Measurements from ENCODE around the gene RMC1. TPM values are rescaled to one million over a fixed set of nuclear protein-coding genes. Genes with fewer than 3 reads are reported as not detected.

The RMC1 gene
- total RNA-seq, 1 experiment from 2014 or later, result 38.4 TPM

DNA sequence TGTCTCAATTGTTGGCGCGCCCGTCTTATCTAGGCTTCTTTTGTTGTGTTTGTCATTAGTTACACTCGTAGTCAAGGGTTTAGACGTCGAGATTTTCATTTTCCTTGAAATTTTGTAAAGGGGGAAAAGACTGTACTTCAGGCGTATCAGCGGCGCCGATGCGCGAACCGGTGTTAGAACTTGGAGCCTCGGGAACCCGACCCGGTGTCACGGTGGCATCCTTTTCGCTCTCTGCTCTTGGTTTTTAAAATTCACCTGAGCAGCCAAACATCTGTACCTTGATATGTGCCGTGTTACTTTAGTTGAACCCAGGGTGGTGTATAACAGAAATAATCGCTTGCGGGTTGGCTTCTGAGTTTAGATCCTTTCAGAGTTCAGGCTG, 643 bp downstream of the RMC1 start:
- Histone ChIP-seq H3K9ac (ENCODE audit: low read length) (peak overlapping the region; percentile 81), H3K9me2 (ENCODE audit: insufficient read depth) (no peaks in the 10 kb centered on the region), H3K36me3 (ENCODE audit: control insufficient read depth in 1 of 2, insufficient read depth in 2 of 2, low read length in 2 of 2) (peaks cover 0 to 7% of the 10 kb centered on the region in 2 experiments; a peak in 1 of 4 replicates), H3K27ac (ENCODE audit: low read depth, low read length) (peak overlapping the region; percentile 70), H2AFZ (ENCODE audit: low read depth, low read length, poor library complexity, severe bottlenecking) (no peak overlapping the region), H3K4me3 (replicated peaks in 1 of 2; ENCODE audit: low read depth in 1 of 2, low read length in 2 of 2) (peak overlapping the region; percentile 79 to 92), H3K4me2 (ENCODE audit: low read length) (peak overlapping the region; percentile 93), H3K9me3 (ENCODE audit: control insufficient read depth in 1 of 2, insufficient read depth in 1 of 2, low read depth in 1 of 2, low read length in 2 of 2) (no peaks in the 10 kb centered on the region), H3K79me2 (ENCODE audit: insufficient read depth, low read length) (peaks cover 35% of the 10 kb centered on the region), H3K4me1 (ENCODE audit: control insufficient read depth in 1 of 2, insufficient read depth in 2 of 2, low read length in 2 of 2) (peaks cover 10 to 32% of the 10 kb centered on the region in 2 experiments; a peak in 3 of 4 replicates), H3K27me3 (ENCODE audit: insufficient read depth, low read length) (no peaks in the 10 kb centered on the region), H4K20me1 (ENCODE audit: insufficient read depth) (no peaks in the 10 kb centered on the region)
- TF ChIP-seq, protein P1, sequence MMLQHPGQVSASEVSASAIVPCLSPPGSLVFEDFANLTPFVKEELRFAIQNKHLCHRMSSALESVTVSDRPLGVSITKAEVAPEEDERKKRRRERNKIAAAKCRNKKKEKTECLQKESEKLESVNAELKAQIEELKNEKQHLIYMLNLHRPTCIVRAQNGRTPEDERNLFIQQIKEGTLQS (IDR thresholded peaks at IDR 0.05), result no peak
- TF ChIP-seq ZFX (IDR thresholded peaks at IDR 0.05), result 0 out of 2 replicates have a peak, but pooled peaks have one; percentile 32
- intact Hi-C loops (cut with micrococcal nuclease), result loop anchor here (5.0 to 10.0 kb wide), 2 partner anchors 372 to 709 kb away; no protein-coding TSS in a partner anchor
- no TSS peak for BruUV-seq (replicated peaks)
- no peak for ATAC-seq
- RAD21 ChIA-PET (ENCODE audit: low non-redundant PET in 1 of 2, low total read pairs in 2 of 2, uncharacterized antibody in 2 of 2, unreplicated experiment in 2 of 2), result no interaction called here
- CTCF ChIA-PET, result interaction anchor here (3.8 kb wide), 1 partner anchor 199 kb away, joined by 14 read pairs; no protein-coding TSS in a partner anchor
- DNase-seq (ENCODE audit: low read depth, low spot score), result no peak
- POLR2A ChIA-PET, result no interaction called here

DNA sequence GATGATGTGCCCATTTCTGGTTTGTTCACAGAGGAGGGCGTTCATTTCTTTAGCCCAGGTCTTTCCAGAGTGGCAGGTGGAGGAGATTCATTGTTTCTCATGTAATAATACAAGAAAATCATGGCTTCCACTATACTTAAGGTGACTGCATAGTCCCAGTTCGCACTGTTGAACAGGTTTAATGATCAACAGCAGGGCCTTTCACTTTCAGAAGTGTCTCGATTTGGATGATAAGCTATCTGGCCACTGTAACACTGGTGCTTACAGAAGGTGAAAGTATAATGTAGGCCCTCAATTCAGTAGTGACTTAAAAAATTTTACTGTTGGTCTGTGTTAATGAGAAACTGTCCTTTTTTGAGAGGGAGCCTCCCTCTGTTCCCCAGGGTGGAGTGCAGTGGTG, 1.4 kb downstream of the RMC1 start:
- ATAC-seq (no peak), DNase-seq (ENCODE audit: low read depth, low spot score) (no peak)
- Histone ChIP-seq H3K9me2 (ENCODE audit: insufficient read depth) (no peaks in the 10 kb centered on the region), H3K79me2 (ENCODE audit: insufficient read depth, low read length) (peaks cover 35% of the 10 kb centered on the region), H3K27me3 (ENCODE audit: insufficient read depth, low read length) (no peaks in the 10 kb centered on the region), H3K4me3 (replicated peaks in 1 of 2; ENCODE audit: low read depth in 1 of 2, low read length in 2 of 2) (peak overlapping the region; percentile 79 to 92), H3K9ac (ENCODE audit: low read length) (peak overlapping the region; percentile 81), H2AFZ (ENCODE audit: low read depth, low read length, poor library complexity, severe bottlenecking) (no peak overlapping the region), H4K20me1 (ENCODE audit: insufficient read depth) (no peaks in the 10 kb centered on the region), H3K27ac (ENCODE audit: low read depth, low read length) (no peak overlapping the region), H3K9me3 (ENCODE audit: control insufficient read depth in 1 of 2, insufficient read depth in 1 of 2, low read depth in 1 of 2, low read length in 2 of 2) (no peaks in the 10 kb centered on the region), H3K4me2 (ENCODE audit: low read length) (peak overlapping the region; percentile 93), H3K36me3 (ENCODE audit: control insufficient read depth in 1 of 2, insufficient read depth in 2 of 2, low read length in 2 of 2) (peaks cover under 1 to 7% of the 10 kb centered on the region in 2 experiments; a peak in 3 of 4 replicates), H3K4me1 (ENCODE audit: control insufficient read depth in 1 of 2, insufficient read depth in 2 of 2, low read length in 2 of 2) (peaks cover 10 to 27% of the 10 kb centered on the region in 2 experiments; a peak in 3 of 4 replicates)
- BruUV-seq (replicated peaks), result no TSS peak
- CTCF ChIA-PET, result interaction anchor here (1.3 kb wide), 1 partner anchor 10 kb away, joined by 4 read pairs; no protein-coding TSS in a partner anchor
- intact Hi-C loops (cut with micrococcal nuclease), result loop anchor here (5.0 to 10.0 kb wide), 2 partner anchors 372 to 710 kb away; no protein-coding TSS in a partner anchor
- POLR2A ChIA-PET, result no interaction called here
- RAD21 ChIA-PET (ENCODE audit: low non-redundant PET in 1 of 2, low total read pairs in 2 of 2, uncharacterized antibody in 2 of 2, unreplicated experiment in 2 of 2), result no interaction called here
- no peak for TF ChIP-seq ZFX (IDR thresholded peaks at IDR 0.05)
- TF ChIP-seq RAD21 (IDR thresholded peaks at IDR 0.05; ENCODE audit: low read depth), result no peak
- TF ChIP-seq POLR2A (IDR thresholded peaks at IDR 0.05; ENCODE audit: borderline replicate concordance, extremely low read depth, insufficient read depth, insufficient read length), result no peak
- TF ChIP-seq SP1 (IDR thresholded peaks at IDR 0.05; ENCODE audit: low read depth), result no peak
- TF ChIP-seq SIN3A (IDR thresholded peaks at IDR 0.05; ENCODE audit: low read depth), result no peak
- no peak for TF ChIP-seq FOSL1 (IDR thresholded peaks at IDR 0.05; ENCODE audit: low read depth)
- TF ChIP-seq, protein P2, sequence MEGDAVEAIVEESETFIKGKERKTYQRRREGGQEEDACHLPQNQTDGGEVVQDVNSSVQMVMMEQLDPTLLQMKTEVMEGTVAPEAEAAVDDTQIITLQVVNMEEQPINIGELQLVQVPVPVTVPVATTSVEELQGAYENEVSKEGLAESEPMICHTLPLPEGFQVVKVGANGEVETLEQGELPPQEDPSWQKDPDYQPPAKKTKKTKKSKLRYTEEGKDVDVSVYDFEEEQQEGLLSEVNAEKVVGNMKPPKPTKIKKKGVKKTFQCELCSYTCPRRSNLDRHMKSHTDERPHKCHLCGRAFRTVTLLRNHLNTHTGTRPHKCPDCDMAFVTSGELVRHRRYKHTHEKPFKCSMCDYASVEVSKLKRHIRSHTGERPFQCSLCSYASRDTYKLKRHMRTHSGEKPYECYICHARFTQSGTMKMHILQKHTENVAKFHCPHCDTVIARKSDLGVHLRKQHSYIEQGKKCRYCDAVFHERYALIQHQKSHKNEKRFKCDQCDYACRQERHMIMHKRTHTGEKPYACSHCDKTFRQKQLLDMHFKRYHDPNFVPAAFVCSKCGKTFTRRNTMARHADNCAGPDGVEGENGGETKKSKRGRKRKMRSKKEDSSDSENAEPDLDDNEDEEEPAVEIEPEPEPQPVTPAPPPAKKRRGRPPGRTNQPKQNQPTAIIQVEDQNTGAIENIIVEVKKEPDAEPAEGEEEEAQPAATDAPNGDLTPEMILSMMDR (IDR thresholded peaks at IDR 0.05 in 2 of 3, conservative IDR thresholded peaks at IDR 0.05 in 1 of 3; ENCODE audit: borderline replicate concordance in 1 of 3, insufficient read depth in 1 of 3, low read depth in 2 of 3, low read length in 2 of 3), result no peak
- TF ChIP-seq YY1 (IDR thresholded peaks at IDR 0.05; ENCODE audit: extremely low read depth, insufficient replicate concordance, low read depth, low read length), result no peak
- TF ChIP-seq ZNF274 (IDR thresholded peaks at IDR 0.05; ENCODE audit: low read depth, low read length), result no peak
- no peak for TF ChIP-seq CBX3 (IDR thresholded peaks at IDR 0.05; ENCODE audit: low read depth)
- TF ChIP-seq, protein P1 (IDR thresholded peaks at IDR 0.05), result no peak
- TF ChIP-seq, protein P3, sequence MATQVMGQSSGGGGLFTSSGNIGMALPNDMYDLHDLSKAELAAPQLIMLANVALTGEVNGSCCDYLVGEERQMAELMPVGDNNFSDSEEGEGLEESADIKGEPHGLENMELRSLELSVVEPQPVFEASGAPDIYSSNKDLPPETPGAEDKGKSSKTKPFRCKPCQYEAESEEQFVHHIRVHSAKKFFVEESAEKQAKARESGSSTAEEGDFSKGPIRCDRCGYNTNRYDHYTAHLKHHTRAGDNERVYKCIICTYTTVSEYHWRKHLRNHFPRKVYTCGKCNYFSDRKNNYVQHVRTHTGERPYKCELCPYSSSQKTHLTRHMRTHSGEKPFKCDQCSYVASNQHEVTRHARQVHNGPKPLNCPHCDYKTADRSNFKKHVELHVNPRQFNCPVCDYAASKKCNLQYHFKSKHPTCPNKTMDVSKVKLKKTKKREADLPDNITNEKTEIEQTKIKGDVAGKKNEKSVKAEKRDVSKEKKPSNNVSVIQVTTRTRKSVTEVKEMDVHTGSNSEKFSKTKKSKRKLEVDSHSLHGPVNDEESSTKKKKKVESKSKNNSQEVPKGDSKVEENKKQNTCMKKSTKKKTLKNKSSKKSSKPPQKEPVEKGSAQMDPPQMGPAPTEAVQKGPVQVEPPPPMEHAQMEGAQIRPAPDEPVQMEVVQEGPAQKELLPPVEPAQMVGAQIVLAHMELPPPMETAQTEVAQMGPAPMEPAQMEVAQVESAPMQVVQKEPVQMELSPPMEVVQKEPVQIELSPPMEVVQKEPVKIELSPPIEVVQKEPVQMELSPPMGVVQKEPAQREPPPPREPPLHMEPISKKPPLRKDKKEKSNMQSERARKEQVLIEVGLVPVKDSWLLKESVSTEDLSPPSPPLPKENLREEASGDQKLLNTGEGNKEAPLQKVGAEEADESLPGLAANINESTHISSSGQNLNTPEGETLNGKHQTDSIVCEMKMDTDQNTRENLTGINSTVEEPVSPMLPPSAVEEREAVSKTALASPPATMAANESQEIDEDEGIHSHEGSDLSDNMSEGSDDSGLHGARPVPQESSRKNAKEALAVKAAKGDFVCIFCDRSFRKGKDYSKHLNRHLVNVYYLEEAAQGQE (IDR thresholded peaks at IDR 0.05; ENCODE audit: low read depth), result no peak
- no peak for TF ChIP-seq TCF7L2 (IDR thresholded peaks at IDR 0.05; ENCODE audit: borderline replicate concordance, extremely low read depth, insufficient read depth, insufficient read length)
- TF ChIP-seq JUND (IDR thresholded peaks at IDR 0.05), result no peak

Data from HCT116 (cell line).